Progenitor cell of endocrine pancreas (in vitro differentiated cells): ENCODE results near the gene PRKACA. TPM values are rescaled to one million over a fixed set of nuclear protein-coding genes. Genes with fewer than 3 reads are reported as not detected.

ENCODE experiments used
- DNase-seq: peaks from one replicate; pipeline ENCODE4 v3.0.0; 2021; ENCODE audit warnings: low spot score; ENCODE audit not compliant: unreplicated experiment
- H3K27ac Mint-ChIP-seq: 2 replicates; pipeline ENCODE4 v1.8.0; 2021; ENCODE audit warnings: mild to moderate bottlenecking, moderate library complexity, mixed read lengths
- H3K27me3 Mint-ChIP-seq: 2 replicates; pipeline ENCODE4 v1.8.0; 2021; ENCODE audit warnings: mixed read lengths
- H3K36me3 Mint-ChIP-seq: 2 replicates; pipeline ENCODE4 v1.8.0; 2022; ENCODE audit warnings: mixed read lengths; ENCODE audit not compliant: insufficient read depth
- H3K4me1 Mint-ChIP-seq: 2 replicates; pipeline ENCODE4 v1.8.0; 2021; ENCODE audit warnings: low read depth, mixed read lengths
- H3K4me3 Mint-ChIP-seq: 2 replicates; pipeline ENCODE4 v1.8.0; 2021; ENCODE audit warnings: low read depth, mild to moderate bottlenecking, moderate library complexity, mixed read lengths
- H3K9me3 Mint-ChIP-seq: 2 replicates; pipeline ENCODE4 v1.8.0; 2021; ENCODE audit warnings: low read depth, mixed read lengths
- total RNA-seq: library from RNA; stranded (reverse); gene quantifications from 2 replicates; pipeline ENCODE4 v1.2.1, GENCODE V29; 2021
- TF ChIP-seq, protein P1 (sequence below): fragments of 200-600 bp; sonication (generic); IDR thresholded peaks from one replicate; pipeline ENCODE4 v1.5.0; 2021; ENCODE audit warnings: antibody characterized with exemption, mild to moderate bottlenecking; ENCODE audit not compliant: unreplicated experiment

The PRKACA gene
- total RNA-seq, 1 donor from 2014 or later = 87.4 TPM

DNA sequence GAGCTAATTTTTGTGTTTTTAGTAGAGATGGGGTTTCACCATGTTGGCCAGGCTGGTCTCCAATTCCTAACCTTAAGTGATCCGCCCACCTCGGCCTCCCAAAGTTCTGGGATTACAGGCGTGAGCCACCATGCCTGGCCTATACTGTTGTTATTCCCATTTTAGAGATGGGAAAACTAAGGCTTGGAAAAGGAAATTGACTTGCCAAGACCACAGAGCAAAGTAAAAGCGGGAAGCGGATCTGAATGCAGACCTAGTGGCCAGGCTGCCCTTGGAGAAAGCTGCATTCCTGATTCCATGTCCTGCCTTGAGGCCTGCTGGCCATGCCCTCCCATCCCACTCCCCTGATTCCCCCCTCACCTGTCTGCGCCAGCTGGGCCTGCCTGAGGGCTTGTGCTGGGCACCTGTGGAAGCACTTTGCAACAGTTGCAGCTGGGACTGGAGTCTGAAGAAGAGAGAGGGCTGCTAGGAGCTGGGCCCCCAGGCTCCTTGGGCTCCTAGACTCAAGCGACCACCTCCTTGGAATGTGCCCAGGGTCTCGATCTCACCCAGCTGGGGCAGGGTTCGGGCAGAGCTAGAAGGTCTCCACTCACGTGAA is 61.4 kb downstream of the PRKACA start:
- Mint-ChIP-seq H3K27ac (no peak overlapping the region), H3K4me1 (peaks cover under 1% of the 10 kb centered on the region), H3K27me3 (peaks cover 62% of the 10 kb centered on the region), H3K36me3 (peaks cover 1% of the 10 kb centered on the region), H3K9me3 (no peaks in the 10 kb centered on the region), H3K4me3 (no peak overlapping the region)
- TF ChIP-seq, protein P1, sequence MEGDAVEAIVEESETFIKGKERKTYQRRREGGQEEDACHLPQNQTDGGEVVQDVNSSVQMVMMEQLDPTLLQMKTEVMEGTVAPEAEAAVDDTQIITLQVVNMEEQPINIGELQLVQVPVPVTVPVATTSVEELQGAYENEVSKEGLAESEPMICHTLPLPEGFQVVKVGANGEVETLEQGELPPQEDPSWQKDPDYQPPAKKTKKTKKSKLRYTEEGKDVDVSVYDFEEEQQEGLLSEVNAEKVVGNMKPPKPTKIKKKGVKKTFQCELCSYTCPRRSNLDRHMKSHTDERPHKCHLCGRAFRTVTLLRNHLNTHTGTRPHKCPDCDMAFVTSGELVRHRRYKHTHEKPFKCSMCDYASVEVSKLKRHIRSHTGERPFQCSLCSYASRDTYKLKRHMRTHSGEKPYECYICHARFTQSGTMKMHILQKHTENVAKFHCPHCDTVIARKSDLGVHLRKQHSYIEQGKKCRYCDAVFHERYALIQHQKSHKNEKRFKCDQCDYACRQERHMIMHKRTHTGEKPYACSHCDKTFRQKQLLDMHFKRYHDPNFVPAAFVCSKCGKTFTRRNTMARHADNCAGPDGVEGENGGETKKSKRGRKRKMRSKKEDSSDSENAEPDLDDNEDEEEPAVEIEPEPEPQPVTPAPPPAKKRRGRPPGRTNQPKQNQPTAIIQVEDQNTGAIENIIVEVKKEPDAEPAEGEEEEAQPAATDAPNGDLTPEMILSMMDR = no peak
- DNase-seq = no peak

DNA sequence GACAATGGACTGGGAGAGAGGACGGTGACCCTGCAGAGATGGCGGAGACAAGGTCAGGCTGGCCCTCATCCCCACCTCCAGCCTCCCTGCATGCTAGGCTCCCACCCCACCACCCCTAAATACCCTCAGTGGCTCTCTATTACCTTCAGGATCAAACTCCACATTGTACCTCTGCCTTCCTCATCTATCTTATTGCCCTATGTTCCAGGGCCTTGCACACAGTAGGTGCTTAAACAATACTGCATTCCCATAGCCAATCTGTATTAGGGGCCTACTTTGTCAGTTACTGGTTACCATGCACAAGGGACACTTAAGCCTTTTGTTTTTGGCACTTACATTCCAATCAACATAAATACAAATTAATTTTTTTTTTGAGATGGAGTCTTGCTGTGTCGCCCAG is 62.2 kb downstream of the PRKACA start:
- H3K9me3 Mint-ChIP-seq = no peaks in the 10 kb centered on the region
- TF ChIP-seq, protein P1 = no peak
- no peak overlapping the region for H3K27ac Mint-ChIP-seq
- peaks cover 2% of the 10 kb centered on the region for H3K36me3 Mint-ChIP-seq
- H3K27me3 Mint-ChIP-seq = peaks cover 62% of the 10 kb centered on the region
- no peak for DNase-seq
- no peaks in the 10 kb centered on the region for H3K4me1 Mint-ChIP-seq
- no peak overlapping the region for H3K4me3 Mint-ChIP-seq

DNA sequence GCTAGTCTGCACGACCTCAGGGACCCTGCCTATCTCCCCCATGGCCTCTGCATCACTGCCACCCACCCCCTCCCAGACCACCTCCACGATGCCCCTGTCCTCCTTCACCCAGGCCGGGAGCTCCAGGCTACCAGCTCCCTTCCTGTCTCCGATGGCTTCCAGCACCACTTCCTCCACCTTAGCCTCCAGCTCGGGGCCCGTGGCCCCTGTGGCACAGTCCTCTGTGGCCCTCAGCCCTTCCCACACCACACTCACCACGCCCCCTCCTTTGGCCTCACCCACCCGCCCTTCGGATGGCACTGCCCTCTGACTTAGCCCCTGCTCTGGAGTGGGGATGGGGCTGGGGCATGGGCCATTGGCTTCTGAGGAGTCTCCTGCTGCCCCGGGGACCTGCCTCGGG is 62.8 kb downstream of the PRKACA start:
- Mint-ChIP-seq H3K4me3 (no peak overlapping the region), H3K4me1 (no peaks in the 10 kb centered on the region), H3K36me3 (peaks cover 3% of the 10 kb centered on the region), H3K27ac (no peak overlapping the region), H3K27me3 (peaks cover 55% of the 10 kb centered on the region), H3K9me3 (no peaks in the 10 kb centered on the region)
- TF ChIP-seq, protein P1 = no peak
- no peak for DNase-seq

DNA sequence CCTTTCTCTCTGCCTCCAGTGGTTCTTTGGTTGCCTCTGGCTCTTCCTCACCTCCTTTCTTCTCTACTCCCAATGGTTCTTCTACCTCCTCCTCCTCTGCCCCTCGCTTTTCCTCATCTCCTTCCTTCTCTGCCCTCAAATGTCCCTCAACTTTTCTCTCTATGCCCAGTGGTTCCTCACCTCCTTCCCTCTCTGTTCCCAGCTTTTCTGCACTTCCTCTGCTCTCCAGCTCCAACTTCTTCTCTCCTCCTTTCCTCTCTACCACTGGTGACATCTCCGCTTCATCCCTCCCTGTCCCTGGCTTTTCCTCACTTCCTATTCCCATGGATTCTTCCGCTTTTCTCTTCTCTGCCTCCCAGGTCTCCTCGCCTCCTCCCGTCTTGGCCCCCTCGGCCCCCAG is 63.5 kb downstream of the PRKACA start:
- no peaks in the 10 kb centered on the region for H3K4me1 Mint-ChIP-seq
- H3K36me3 Mint-ChIP-seq = peaks cover 3% of the 10 kb centered on the region
- H3K27me3 Mint-ChIP-seq = peaks cover 49% of the 10 kb centered on the region
- TF ChIP-seq, protein P1 = no peak
- DNase-seq = no peak
- H3K4me3 Mint-ChIP-seq = no peak overlapping the region
- no peak overlapping the region for H3K27ac Mint-ChIP-seq
- H3K9me3 Mint-ChIP-seq = no peaks in the 10 kb centered on the region

DNA sequence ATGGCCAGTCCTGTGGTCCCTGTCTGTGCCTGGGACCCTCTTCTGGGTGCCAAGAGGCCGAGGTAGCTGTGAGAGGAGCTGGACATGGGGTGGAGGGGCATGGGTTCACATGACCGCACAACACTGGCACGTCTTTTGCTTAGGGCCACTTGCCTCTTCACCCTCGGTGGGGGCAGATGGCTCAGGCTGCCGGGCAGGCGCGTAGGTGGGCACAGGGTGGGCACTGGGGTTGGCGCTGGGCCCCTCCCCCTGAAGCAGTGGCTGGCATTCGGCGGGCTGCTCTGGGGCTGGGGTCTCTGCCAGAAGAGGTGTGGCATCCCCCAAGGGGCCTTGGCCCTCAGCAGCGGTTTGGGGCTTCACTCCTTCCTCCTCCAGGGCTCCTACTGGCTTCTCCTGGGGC is 64.1 kb downstream of the PRKACA start:
- Mint-ChIP-seq H3K36me3 (peaks cover 3% of the 10 kb centered on the region), H3K4me1 (no peaks in the 10 kb centered on the region), H3K27me3 (peaks cover 43% of the 10 kb centered on the region), H3K9me3 (no peaks in the 10 kb centered on the region), H3K27ac (no peak overlapping the region), H3K4me3 (no peak overlapping the region)
- DNase-seq = no peak
- TF ChIP-seq, protein P1 = no peak
